GM18861 (cell line): ENCODE results near the gene MRPS14.

Experiments
- ATAC-seq: cut with Tn5 transposase; IDR thresholded peaks from one replicate; pipeline ENCODE4 v1.9.1; 2021; ENCODE audit not compliant: unreplicated experiment

MRPS14 gene

DNA sequence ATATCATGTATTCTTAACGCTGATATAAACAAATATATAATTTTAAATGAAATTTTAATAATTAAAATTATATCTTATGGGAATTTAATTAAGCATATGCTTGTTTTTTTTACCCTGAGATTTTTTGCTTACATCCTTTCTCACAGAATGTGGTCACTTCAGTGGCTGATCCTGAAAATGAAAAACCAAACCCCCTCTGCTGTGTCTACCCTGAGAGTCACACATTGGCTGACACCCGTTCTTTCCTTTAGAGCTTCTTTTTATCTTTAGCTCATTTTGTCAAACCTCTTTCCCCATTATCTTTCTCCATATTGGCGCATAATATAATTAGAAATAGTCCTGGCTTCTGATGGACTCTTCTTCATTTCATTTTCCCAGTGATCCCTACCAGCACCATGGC is 34.2 kb downstream of the MRPS14 start:
- no peak for ATAC-seq

DNA sequence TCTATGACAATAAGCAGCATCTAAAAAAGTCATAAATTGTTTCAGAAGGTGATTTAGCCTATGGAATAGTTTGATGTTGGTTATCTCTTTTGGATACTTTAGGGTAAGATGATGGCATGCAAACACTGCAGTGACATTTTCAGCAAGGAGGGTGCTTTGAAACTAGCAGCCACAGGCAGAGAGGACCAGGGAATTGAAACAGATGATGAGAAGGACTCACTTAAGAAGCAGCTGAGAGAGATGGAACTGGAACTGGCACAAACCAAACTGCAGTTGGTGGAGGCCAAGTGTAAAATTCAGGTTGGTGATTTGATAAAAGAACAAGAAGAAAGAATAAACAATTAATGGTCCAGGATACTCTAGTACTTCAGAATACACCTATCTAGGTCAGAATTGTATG is 34.7 kb downstream of the MRPS14 start:
- ATAC-seq, result no peak

DNA sequence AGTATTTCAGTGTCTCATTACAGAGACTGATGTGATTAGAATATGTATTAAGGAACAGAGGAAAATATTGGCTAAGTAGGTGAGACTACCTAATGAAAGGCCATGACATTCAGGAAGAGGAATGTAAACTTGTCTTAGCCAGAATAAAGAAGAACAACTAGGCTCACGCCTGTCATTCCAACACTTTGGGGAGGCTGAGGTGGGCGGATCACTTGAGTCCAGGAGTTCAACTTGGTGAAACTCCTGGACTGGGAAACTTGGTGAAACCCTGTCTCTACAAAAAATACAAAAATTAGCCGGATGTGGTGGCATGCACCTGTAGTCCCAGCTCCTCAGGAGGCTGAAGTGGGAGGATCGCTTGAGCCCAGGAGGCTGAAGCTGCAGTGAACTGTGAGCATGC is 38.3 kb downstream of the MRPS14 start:
- ATAC-seq, result no peak

DNA sequence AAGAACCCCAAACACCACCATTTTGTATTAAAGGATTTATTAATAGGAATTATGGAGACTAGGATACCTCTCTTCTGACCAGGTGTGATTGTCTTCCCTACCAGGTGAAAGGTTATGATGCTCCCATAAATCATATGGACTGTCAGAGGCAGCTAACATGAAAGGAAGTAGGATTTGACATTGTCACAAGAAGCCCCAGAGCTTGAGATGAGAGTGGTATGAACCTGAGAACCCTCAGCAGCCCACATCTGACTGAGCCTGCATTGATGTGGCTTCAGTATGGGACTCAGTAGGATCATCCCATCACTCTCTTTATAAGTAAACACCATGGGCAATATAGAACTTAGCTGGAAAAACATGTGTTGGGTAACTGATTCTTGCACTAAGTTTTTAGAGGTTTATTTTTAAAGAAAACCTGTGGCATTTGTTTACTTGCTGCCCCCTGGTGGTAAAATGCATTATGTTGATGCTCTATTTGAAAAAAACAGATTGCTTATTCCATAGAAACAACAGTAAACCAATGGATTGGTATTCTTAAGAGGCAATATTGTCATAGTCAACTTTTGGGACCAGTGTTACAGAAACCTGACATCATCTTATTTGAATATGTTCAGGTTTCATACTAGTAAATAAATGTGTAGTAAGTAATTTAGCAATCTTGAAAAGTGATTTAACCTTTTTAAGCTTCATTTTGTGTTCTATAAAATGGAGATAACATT is 40.1 kb downstream of the MRPS14 start:
- ATAC-seq, result no peak

DNA sequence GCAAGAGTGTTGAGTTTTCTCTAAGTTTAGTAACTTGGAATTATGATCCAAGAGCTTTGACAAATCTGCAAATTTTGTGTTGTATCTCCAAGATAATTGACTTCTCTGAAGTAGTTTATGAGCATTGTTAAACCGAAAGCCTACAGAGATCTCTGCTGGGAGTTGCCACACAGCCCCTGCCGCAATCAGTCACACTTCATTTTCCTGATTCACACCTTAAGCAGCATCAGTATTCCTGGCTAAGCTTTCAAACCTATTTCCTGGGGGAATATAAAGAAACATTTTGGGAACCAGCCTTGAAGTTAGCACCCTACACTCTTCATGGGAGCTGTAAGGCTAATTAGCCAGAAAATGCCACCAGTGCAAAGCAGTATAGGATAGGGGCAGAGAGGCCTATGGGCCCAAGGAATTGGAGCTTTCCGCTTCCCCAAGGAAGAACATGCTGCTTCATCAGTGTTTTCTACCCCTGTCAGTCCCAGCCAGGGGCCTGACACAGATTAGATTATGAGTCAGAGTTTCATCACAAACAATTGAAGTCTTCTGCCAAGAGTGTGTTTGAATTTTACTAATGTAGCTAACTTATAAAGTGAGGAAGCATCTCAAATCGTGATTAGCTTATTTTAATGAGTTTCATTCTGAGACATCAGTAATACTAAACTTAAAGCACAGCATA is 46.7 kb downstream of the MRPS14 start:
- no peak for ATAC-seq

DNA sequence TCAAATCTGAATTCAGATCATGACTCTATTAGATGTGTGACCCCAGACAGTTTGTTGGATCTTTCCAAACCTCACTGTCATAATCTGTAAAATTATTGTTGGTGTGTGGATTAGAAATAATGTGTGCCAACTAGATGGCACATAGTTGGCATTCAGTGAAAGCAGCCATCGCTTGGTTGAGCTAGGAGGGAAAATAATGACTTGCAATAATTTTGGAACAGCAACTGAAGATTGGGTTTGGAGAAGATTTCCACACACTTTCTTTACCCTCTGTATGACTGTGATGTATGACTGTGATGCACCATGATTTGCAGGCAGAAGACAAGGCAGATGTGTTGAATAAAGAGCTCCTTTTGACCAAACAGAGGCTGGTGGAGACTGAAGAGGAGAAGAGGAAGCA is 47.5 kb downstream of the MRPS14 start:
- no peak for ATAC-seq

DNA sequence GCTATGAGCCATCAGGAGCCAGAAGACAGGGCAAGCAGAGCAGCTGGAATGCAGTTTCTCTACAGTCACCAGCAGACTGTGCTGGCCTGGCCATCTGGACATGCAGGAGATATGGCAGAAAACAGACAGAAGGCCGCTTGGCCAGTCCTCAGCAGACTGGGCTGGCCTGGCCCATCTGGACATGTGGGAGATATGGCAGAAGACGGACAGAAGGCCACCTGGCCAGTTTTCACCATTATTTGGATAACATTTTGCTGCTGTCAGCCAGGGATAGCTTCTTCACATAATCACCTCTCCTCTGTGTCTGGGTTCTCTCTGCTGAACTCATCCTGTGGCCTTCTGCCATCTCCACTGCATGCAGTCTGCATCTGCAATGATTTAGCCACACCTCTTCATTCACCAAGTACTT is 48.5 kb downstream of the MRPS14 start:
- ATAC-seq, result no peak

DNA sequence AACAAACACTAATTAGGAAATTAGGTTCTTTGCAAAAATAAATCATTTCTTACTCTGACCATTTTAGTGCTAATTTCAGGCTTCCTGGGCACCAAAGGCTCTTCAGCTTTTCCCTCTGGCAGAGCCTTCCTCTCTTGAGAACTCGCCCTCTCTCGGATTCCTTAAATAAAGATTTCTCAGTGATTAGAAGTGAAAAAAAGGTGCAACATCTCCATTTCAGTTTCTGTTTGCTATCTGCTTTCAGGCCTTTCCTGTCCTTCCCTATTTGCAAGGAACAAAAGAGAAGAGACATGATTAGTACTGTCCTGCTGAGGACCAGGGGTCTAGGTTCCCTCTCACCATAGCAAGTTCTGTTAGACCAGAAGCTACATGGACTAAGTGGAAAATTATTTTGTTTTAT is 51.3 kb downstream of the MRPS14 start:
- no peak for ATAC-seq

DNA sequence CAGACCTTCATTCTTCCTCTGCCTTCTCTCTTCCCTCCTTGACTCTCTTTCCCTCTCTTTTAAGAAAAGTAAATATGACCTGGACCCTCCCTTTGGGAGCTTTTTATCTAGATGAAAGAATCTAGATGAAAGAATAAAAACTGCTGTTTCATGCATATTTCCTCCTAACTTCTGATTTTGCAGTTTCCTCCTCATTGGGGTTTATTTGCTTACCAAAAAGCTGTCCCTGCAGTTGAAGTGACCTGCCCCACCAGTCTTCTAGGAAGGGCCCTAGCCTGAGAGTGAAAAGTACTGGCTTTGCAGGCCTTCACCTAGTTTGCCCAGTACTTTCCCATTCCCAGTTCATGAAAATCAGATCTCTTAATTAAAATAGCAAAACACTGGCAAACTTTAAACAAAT is 51.8 kb downstream of the MRPS14 start:
- ATAC-seq, result no peak

DNA sequence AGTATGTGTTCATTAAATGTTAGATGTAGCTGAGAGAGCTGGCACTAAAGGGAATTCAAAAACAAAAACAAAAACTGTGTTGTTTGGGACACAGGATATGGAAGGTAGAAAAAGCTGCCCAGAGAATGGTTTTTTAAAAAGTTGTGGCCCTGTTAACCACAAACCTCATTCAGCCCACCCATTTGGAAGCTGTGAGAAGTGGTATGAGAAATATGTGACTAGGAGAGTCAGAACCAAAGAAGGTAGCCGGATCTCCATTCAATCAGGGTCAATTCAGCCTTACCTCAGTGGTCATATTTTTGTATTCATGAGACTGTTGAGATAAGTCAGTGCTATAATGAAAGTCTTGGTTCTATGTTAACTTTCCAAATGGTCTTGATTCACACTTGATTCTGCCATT is 53.2 kb downstream of the MRPS14 start:
- no peak for ATAC-seq

DNA sequence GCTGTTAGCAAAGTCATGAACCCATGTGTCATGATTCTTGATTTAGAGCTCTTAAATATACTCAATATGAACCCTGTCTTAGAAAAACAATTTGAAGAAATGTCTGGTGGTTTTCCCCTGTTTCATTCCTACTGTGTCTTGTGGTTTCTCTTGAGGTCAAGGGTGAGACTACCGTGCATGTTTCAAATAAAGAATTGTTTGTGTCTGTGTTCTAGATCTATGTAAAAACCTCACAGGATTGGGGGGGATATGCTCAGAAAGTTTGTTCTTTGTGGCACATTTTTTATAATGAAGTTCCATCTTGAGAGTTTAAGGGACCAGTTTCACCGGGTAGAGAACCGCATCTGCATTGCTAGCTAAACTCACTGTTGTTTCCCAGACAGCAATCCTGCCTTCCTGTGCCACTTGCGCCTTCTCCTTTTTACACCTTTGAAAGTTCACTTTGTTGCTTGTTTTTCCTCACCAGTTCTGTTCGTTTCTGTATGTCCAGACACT is 54.4 kb downstream of the MRPS14 start:
- ATAC-seq, result peak; percentile 64

DNA sequence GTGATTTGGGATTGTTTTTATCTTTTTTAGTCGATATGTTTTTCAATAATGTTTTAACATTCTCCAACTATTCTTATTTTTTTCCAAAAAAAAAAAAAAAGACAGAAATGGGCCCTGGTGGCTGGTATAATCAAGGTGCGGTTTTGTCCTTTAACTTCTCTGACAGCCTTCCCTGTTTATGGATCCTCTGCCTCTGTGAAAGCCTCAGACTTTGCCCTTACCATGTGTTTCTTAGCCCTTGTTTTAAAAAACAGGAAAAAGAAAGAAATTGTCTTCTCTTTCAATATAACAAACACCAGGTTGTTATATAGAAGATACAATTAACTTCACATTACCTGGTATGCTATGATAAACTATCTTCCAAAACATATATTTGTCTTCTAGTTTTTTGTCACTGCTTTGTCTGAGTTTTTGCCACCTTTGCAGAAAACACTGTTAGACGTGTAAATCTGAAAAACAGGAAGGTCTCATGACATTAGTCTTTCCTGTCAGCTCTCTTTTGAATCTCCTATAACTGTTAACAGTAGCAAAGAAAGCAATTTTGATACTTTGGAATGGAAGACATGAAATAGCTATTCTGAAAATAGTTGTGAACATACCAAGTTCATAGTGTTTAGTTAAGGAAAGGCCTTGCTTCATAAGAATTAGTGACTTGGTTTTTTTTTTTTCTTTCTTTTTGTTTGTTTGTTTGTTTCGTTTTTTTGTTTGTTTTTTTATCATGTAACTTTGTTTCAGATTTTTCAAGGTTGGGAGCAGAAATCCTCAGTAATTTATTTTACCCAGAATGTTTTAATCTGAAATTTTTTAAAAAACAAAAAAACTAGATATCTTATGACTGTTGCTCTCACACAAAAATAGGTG is 55.1 kb downstream of the MRPS14 start:
- no peak for ATAC-seq

DNA sequence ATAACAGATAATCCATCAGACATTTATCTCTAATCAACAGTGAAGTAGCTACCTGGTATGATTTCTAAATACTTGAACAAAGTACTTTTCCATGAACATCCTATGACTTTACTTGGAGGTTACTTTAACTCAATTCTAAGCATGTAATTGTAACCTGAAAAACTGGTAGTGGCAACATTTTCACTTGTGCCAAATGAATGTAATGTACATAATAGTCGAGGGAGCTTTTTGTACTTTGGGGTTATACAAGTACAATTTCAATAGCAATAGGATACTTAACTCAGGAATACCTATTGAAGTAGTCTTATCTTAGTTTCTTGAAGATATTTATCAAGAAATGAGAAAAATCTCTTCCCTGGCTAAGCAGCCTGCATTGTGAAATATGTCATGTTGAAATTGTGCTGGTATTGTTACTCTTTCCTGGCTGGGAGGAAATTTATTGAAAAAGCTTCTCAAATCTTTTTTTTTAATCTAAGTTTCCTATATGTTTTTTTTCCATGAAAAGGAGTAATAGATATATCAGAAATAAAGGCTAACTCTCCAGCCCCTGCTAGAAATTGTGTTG is 57.1 kb downstream of the MRPS14 start:
- no peak for ATAC-seq

DNA sequence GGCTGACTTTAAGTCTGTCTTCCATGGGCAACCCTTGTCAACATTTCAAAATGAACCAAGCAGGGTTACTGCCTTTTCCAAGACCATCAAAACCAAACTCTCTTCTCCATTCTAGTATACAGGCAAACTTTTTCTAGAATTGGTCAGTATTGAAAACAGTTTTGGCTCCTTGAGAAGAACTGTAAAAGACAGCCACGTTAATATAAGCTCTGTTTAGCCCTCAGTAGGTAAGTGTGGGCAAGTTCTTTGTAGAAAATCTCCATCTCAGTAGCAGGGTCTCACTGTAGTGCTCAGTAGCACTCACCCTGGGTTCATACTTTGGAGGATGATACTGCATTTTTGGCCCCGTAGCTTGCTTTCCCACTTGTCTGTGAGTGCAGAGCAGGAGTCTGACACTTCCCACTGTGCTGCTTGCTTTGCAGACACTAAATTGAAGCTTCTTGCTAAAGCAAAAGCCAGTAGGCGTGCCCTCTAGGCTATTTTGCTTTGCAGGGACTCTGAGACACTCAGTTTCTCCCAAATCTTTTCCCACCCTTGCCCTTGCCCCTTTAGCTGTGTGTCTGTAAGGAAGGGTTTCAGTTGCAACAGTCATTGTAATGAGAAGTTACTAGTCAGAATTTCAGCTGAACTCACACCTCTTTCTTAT is 57.7 kb downstream of the MRPS14 start:
- ATAC-seq, result no peak

DNA sequence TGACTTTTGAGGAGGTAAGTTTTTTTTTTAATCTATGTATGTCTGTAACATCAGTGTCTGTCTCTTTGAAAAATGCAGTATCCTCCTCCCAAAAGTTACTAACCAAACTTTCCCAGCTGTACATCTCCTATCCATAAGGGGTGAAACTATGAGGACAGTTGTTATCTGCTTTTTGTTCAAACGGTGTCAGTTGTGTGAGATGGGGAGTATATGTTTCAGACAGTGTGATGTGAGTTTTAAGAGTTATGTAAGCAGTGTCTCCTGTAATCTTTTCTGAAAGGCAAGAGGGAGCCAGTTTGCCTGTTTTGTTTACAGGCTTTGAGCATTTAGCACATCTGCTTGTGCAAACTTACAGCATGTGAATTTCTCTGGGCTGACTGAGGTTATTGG is 58.3 kb downstream of the MRPS14 start:
- ATAC-seq, result no peak

DNA sequence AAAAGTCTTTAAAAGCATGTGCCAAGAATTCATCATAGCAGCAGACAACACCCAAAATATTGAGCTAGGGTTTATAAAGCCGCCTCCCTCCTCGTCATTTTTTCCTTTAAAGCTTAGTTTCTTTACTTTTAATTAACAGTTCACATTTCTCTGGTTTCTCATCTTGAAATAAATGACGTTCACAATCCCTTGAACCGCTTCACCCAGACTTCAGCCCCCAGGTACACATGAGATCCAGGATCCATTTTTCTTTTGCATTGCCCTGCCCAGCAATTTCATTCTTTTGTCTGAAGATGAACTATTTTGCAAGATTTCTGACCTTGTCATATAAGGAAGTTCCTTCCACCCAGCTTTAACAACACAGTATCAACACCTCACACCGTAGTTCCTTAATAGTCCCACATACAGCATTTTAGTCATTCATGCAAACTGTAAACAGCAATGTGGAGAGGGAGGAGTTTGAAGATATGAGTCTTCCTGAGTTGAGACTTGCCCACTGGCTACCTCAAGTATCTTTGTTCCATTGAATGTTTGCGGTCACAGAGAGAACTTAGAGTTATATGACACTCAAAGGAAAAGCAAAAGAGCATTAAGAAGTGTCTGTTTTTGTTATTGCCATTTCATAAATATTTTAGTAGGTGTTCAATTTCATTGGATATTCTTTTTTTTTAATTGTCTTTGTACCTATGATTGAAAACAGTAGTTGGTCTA is 58.8 kb downstream of the MRPS14 start:
- no peak for ATAC-seq

DNA sequence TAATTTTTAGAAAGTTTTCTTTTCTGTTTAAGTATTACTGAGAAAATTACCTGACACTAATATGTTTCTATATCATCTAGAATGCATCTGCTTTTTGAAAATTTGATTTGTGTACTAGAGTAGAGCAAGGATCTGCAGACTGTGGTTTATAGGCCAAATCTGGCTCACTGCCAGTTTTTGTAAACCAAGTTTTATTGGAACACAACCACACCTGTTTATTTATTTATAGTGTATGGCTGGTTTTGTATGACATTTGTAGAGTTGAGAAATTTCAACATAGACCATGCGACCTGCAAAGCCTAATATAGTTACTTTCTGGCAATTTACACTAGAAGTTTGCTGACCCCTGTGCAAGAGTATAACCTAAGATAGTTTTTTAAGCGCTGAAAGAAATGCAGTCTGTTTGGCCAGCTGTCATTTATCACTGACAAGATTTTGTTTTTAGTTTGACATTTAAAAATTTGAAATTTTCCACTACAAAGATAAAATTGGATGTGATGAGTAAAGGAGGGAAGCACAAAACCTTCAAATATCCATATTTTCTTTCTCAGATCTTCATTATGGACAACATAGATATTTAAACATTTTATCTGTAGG is 59.6 kb downstream of the MRPS14 start:
- no peak for ATAC-seq
